Activated T-cell treated with anti-CD3 and anti-CD28 coated beads for 48 hours (primary cell): ENCODE results near the gene F8.

Experiments
- DNase-seq: peaks from one replicate; pipeline ENCODE4 v3.0.0-alpha.2; 2020; ENCODE audit warnings: low read depth

F8 gene

DNA sequence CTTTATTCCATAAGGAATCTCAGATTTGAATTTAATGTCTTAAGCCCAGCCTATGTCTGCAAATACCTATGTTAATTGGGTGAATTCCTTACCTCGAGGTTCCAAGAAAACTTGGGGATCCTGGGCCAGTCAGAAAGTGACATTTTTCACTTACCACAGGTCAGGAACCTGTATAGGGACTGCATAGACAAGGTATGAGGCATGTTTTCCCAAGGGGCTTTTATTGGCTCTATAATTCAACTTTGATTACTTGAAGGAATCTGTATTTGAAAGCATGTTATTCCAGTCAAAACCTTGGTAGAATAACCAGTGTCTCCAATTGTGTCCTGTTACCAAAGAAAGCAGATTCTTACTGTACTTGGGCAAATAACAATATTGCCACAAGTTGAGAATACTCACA is 208.7 kb downstream of the F8 start:
- no peak for DNase-seq

DNA sequence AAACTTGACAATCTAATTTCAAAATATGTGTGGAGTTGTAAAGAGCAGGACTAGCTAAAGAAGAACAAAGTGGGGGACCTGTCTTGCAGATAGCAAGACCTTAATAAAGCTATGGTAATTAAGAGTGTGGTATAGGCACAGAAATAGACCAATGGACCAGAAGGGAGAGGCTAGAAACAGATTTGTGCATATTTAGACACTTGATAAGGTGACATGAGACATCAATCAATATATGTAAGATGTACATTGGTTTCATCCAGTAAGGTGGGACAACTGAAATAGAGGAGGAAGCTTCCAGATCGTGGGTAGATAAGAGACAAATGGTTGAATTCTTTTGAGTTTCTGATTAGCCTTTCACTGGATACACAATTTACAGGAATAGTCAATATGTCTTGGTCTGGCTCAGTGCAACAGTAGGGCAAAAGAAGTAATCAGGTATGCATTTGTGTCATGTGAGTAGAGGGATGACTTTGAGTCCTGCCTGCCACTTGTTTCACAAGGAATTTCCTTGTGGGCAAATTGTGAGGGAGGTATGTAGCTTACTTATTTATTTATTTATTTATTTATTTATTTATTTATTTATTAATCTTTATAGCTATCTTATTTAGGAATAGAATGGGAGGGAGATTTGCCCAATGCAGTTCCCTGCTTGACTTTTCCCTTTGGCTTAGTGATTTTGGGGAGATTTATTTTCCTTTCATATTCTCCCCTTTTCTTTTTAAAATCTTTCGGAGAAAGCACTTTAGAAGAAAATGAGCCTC is 210.0 kb downstream of the F8 start:
- no peak for DNase-seq

GRCh38 chrX:154809939-154810665 is 212.4 kb downstream of the F8 start:
- no peak for DNase-seq

- no peak for DNase-seq
Observed at GRCh38 chrX:154806837-154807501, 215.6 kb downstream of the F8 start.

GRCh38 chrX:154805696-154806091 is 216.8 kb downstream of the F8 start:
- no peak for DNase-seq

- DNase-seq, result peak; percentile 72
Observed at GRCh38 chrX:154804957-154805695, 217.4 kb downstream of the F8 start, which contains the start of gene MPP1. Gene MPP1 (minus strand): TSS chrX:154805485. CDS start chrX:154805373, 112 bp downstream.

DNA sequence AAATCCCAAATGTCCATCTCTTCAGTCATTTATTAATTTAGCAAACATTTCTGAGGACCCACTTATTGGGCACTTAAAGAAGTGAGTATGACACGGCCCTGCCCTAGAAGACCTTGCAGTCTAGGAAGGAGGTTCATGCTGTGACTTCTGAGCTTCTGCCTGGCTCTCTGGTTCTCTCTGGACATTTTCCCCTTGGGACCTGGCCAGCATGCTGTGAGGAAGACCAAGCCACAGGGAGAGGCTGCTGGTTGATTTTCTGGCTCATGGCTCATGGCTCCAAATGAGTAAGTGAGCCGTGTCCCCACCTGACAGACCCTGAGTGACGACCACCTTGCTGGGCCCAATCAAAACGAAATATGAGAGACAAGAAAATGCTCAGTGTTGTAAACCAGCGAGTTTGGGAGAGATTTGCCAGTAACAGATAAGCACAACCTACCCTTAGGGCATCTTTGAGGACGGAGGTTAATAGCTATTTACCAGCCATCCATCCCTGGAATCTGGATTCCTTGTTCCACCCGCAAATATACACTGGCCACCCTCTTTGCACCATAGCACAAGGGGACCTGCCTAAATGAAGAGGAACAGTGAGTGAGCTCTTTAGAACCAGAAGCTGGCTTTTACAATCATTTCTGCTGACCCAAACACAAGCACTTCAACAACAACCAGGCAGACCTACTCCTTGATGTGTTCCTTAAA is 218.1 kb downstream of the F8 start:
- no peak for DNase-seq

DNA sequence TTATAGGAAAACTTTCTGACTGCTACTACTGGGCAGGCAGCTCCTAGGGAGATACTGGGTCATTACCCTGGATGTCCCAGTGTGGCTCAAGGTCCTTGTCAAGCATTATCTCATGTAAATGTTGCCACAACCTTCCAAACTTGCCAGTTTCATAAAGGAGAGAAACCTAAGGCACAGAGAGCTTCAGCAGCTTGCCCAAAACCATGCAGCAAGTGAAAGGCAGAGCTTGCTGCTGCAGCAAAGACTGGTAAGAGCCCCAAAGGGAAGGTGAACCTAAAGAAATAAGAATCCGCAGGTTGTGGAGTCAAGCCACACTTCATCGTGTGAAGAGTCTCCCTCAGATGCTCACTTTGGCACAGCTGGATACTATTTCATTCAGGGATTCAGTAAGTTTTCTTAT is 219.6 kb downstream of the F8 start:
- no peak for DNase-seq

GRCh38 chrX:154800478-154801210 is 221.9 kb downstream of the F8 start:
- DNase-seq, result no peak

- DNase-seq, result no peak
Observed at GRCh38 chrX:154799556-154800348, 222.8 kb downstream of the F8 start.

GRCh38 chrX:154797006-154797405 is 225.5 kb downstream of the F8 start:
- no peak for DNase-seq

- no peak for DNase-seq
Observed at GRCh38 chrX:154795016-154795415, 227.5 kb downstream of the F8 start.

DNA sequence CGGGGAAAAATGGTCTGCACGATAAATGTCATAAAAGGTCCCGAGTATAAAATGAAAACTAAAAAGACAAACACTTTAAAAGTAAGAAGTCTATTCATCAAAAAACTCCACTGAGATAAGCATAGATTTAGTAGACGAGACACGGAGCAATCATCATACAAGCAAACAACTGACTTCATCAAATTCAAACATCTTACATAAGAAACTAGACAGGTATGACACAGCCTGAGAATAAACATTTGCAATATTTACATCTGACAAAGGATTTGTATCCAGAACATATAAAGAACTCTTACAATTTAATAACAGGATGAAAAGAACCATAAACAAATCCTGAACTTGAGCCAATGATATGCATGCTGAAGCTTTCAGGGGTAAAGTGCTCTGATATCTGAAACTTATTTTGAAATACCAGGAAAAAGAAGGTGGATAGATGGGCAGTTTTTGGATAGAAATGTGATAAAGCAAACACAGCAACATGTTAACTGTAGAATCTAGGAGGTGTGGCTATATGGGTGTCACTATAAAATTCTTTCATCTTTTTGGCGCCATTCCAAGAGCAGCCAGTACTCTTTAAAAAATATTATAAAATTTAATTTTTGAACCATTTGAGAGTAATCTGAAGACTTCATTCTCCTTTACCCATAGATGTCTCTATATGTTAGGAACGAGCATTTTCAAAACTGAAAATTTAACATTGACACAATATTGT is 229.3 kb downstream of the F8 start:
- DNase-seq, result no peak

DNA sequence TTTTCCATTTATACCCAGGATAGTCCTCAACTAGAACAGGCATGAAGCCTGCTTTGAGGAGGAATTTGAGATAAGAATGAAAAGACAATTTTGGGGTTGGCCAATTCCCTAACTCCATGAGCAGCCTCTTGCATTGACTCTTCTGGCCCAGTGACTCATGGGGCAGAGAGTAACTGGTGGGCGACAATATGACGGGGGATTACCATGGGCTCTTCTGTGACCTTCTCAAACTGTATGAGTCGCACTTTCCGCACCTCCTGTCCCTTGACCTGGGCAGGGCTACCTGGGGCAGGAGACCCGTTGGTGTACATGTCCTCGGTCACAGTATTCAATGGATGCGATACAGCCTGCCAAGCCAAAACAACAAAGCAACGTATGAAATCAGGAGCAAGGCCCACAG is 230.6 kb downstream of the F8 start:
- DNase-seq, result no peak

GRCh38 chrX:154791467-154791866 is 231.1 kb downstream of the F8 start:
- no peak for DNase-seq
